Neural cell (in vitro differentiated cells): ENCODE data around the gene MAPK11. TPM values are rescaled to one million over a fixed set of nuclear protein-coding genes. Genes with fewer than 3 reads are reported as not detected.

Experiments used
- H2AFZ ChIP-seq: fragments of 200-600, 300-800 bp; sonication (generic), shearing (Covaris generic); 2 replicates; pipeline ENCODE4 v1.6.0; 2014; ENCODE audit warnings: low read depth, mild to moderate bottlenecking, antibody characterized with exemption, low read length, moderate library complexity
- H3F3A ChIP-seq: fragments of 200-600 bp; shearing (Covaris generic); 2 replicates; pipeline ENCODE4 v1.6.1; 2016; ENCODE audit warnings: mild to moderate bottlenecking, moderate library complexity, mixed read lengths, antibody characterized with exemption, low read length; ENCODE audit not compliant: insufficient read depth, poor library complexity, severe bottlenecking
- H3K27ac ChIP-seq: fragments of 200-600, 300-800 bp; sonication (generic), shearing (Covaris generic); 2 replicates; pipeline ENCODE4 v1.5.1; 2014; ENCODE audit warnings: mild to moderate bottlenecking, low read length, moderate library complexity
- H3K27me3 ChIP-seq: fragments of 300-800, 200-600 bp; sonication (generic), shearing (Covaris generic); 2 replicates; pipeline ENCODE4 v1.6.0; 2014; ENCODE audit warnings: mild to moderate bottlenecking, low read depth, low read length, moderate library complexity; ENCODE audit not compliant: insufficient read depth
- H3K36me3 ChIP-seq: fragments of 300-800, 200-600 bp; sonication (generic), shearing (Covaris generic); 2 replicates; pipeline ENCODE4 v1.5.1; 2014; ENCODE audit warnings: mild to moderate bottlenecking, antibody characterized with exemption, low read length, moderate library complexity; ENCODE audit not compliant: insufficient read depth
- H3K4me2 ChIP-seq: fragments of 300-800, 200-600 bp; sonication (generic), shearing (Covaris generic); 2 replicates; pipeline ENCODE4 v1.6.0; 2014; ENCODE audit warnings: mild to moderate bottlenecking, low read length
- H3K4me3 ChIP-seq: fragments of 300-800, 200-600 bp; sonication (generic), shearing (Covaris generic); 2 replicates; pipeline ENCODE4 v1.5.1; 2014; ENCODE audit warnings: mild to moderate bottlenecking, low read length, moderate library complexity
- H3K79me2 ChIP-seq: fragments of 200-600 bp; shearing (Covaris generic); replicated peaks from 2 replicates; pipeline ENCODE4 v1.6.0; 2014; ENCODE audit warnings: mild to moderate bottlenecking, low read length, moderate library complexity; ENCODE audit not compliant: insufficient read depth
- H3K9ac ChIP-seq: fragments of 300-800, 200-600 bp; sonication (generic), shearing (Covaris generic); 2 replicates; pipeline ENCODE4 v1.6.1; 2016; ENCODE audit warnings: mild to moderate bottlenecking, low read length, mixed read lengths
- H3K9me2 ChIP-seq: fragments of 200-600 bp; shearing (Covaris generic); 2 replicates; pipeline ENCODE4 v1.6.1; 2016; ENCODE audit warnings: mild to moderate bottlenecking, low read length, mixed read lengths; ENCODE audit not compliant: insufficient read depth
- H3K9me3 ChIP-seq: fragments of 200-600, 300-800 bp; sonication (generic), shearing (Covaris generic); 2 replicates; pipeline ENCODE4 v1.6.1; 2016; ENCODE audit warnings: mild to moderate bottlenecking, mixed run types, low read length, moderate library complexity, mixed read lengths
- H4K20me1 ChIP-seq: fragments of 200-600 bp; shearing (Covaris generic); 2 replicates; pipeline ENCODE4 v1.6.1; 2016; ENCODE audit warnings: mild to moderate bottlenecking, mixed run types; ENCODE audit not compliant: insufficient read depth
- CTCF ChIP-seq: fragments of 450-650 bp; IDR thresholded peaks from 2 replicates; pipeline ENCODE4 v1.5.1; 2014; ENCODE audit warnings: antibody characterized with exemption, mild to moderate bottlenecking, moderate library complexity; ENCODE audit not compliant: poor library complexity, severe bottlenecking
- EP300 ChIP-seq: fragments of 450-650 bp; conservative IDR thresholded peaks from 2 replicates; pipeline ENCODE4 v1.6.1; 2014; ENCODE audit warnings: antibody characterized with exemption, mild to moderate bottlenecking, moderate library complexity; ENCODE audit not compliant: poor library complexity, severe bottlenecking
- EZH2 ChIP-seq: fragments of 200-600, 300-800 bp; shearing (Covaris generic), sonication (generic); IDR thresholded peaks from 2 replicates; pipeline ENCODE4 v1.6.1; 2014; ENCODE audit warnings: antibody characterized with exemption, low read length, borderline replicate concordance, mild to moderate bottlenecking; ENCODE audit not compliant: insufficient read depth, poor library complexity, severe bottlenecking
- MXI1 ChIP-seq: fragments of 450-650 bp; conservative IDR thresholded peaks from 2 replicates; pipeline ENCODE4 v1.6.1; 2014; ENCODE audit warnings: antibody characterized with exemption, mild to moderate bottlenecking; ENCODE audit not compliant: poor library complexity, severe bottlenecking
- POLR2AphosphoS5 ChIP-seq: IDR thresholded peaks from 2 replicates; pipeline ENCODE4 v1.6.1; 2012
- RAD21 ChIP-seq: fragments of 450-650 bp; conservative IDR thresholded peaks from 2 replicates; pipeline ENCODE4 v1.6.1; 2014; ENCODE audit warnings: antibody characterized with exemption, mild to moderate bottlenecking, moderate library complexity
- REST ChIP-seq: IDR thresholded peaks from 2 replicates; pipeline ENCODE4 v1.6.1; 2012; ENCODE audit warnings: borderline replicate concordance
- SMC3 ChIP-seq: fragments of 450-650 bp; conservative IDR thresholded peaks from 2 replicates; pipeline ENCODE4 v1.6.1; 2014; ENCODE audit warnings: antibody characterized with exemption, mild to moderate bottlenecking, moderate library complexity; ENCODE audit not compliant: poor library complexity
- TAF1 ChIP-seq: IDR thresholded peaks from 2 replicates; pipeline ENCODE4 v1.6.1; 2012; ENCODE audit warnings: low read depth
- polyA plus RNA-seq: library from polyadenylated mRNA; depleted of rRNA; stranded (reverse); fragments of >200 nt; gene quantifications from 2 replicates; pipeline ENCODE4 v1.2.3, GENCODE V29; 2014

Gene MAPK11
- polyA plus RNA-seq, 1 donor from 2014 or later = 36.3 TPM

GRCh38 chr22:50281384-50281760 lies 11.2 kb upstream of the MAPK11 start:
- TF ChIP-seq REST = no peak
- no peak for TF ChIP-seq SMC3
- TF ChIP-seq EZH2 = no peak
- no peak for TF ChIP-seq EP300
- no peak for TF ChIP-seq POLR2AphosphoS5
- no peak for TF ChIP-seq RAD21
- TF ChIP-seq MXI1 = no peak
- no peak for TF ChIP-seq TAF1
- TF ChIP-seq CTCF = no peak
- H2AFZ ChIP-seq = no peak overlapping the region

GRCh38 chr22:50280708-50281383 lies 10.7 kb upstream of the MAPK11 start:
- TF ChIP-seq CTCF (no peak), EZH2 (no peak), TAF1 (no peak), REST (no peak), POLR2AphosphoS5 (no peak), EP300 (no peak), MXI1 (no peak), SMC3 (no peak), RAD21 (no peak)
- no peaks in the 10 kb centered on the region for H4K20me1 ChIP-seq
- H3F3A ChIP-seq = no peaks in the 10 kb centered on the region
- no peaks in the 10 kb centered on the region for H3K9me2 ChIP-seq
- H3K36me3 ChIP-seq = no peaks in the 10 kb centered on the region
- H3K4me3 ChIP-seq = no peak overlapping the region
- no peak overlapping the region for H3K4me2 ChIP-seq
- H3K79me2 ChIP-seq = no peaks in the 10 kb centered on the region
- H3K9ac ChIP-seq = no peak overlapping the region
- H3K27me3 ChIP-seq = no peaks in the 10 kb centered on the region
- H2AFZ ChIP-seq = no peak overlapping the region
- no peak overlapping the region for H3K27ac ChIP-seq
- H3K9me3 ChIP-seq = no peaks in the 10 kb centered on the region

More at GRCh38 chr22:50281384-50281760, 11.2 kb upstream of the MAPK11 start:
- Histone ChIP-seq H3K27ac (no peak overlapping the region), H3K79me2 (no peaks in the 10 kb centered on the region), H3K4me2 (no peak overlapping the region), H3K9ac (no peak overlapping the region), H3K36me3 (no peaks in the 10 kb centered on the region), H3K9me3 (no peaks in the 10 kb centered on the region), H3K9me2 (no peaks in the 10 kb centered on the region), H3K27me3 (no peaks in the 10 kb centered on the region), H3K4me3 (no peak overlapping the region), H3F3A (no peaks in the 10 kb centered on the region), H4K20me1 (no peaks in the 10 kb centered on the region)
